ENCODE results near the gene BRDT.
A peak's percentile ranks its signal among the peaks of the same experiment; 100 is the strongest.
"Not testable (repeated sequence)": the region's sequence is repeated elsewhere in the genome, so short reads cannot be mapped to it uniquely, and the experiment has no call there.

BRDT gene

DNA sequence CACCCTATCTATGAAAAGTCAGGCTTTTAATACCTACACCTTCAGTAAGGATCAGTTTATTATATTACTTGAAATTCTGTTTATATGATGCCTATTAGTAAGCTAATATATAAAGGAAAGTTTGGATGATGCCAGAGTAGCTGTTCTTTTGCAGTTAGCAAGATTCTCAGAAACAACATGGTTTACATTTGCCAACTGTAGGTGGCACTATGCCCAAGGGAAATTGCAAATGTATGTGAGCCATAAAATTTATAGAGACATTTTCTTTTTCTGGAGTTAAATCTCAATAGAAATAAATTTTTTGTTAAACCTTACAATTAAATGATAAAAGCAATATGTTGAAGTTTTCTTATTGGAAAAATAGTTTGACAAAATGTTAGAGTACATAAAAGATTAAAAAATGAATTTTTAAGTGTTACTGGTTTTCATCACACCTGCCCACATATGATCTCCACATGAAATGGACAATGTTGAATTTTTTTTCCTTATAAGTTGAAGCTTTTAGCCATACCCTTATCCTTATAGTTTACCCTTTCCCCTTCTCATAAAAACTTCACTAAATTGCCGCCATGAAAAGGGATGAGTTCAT lies 48.5 kb downstream of the BRDT start:
- peak; percentile 24 for DNase-seq

- no peak for DNase-seq
Measured at GRCh38 chr1:92004129-92004528, 54.9 kb downstream of the BRDT start.

GRCh38 chr1:92013923-92014322 lies 64.7 kb downstream of the BRDT start:
- no peak for DNase-seq

DNA sequence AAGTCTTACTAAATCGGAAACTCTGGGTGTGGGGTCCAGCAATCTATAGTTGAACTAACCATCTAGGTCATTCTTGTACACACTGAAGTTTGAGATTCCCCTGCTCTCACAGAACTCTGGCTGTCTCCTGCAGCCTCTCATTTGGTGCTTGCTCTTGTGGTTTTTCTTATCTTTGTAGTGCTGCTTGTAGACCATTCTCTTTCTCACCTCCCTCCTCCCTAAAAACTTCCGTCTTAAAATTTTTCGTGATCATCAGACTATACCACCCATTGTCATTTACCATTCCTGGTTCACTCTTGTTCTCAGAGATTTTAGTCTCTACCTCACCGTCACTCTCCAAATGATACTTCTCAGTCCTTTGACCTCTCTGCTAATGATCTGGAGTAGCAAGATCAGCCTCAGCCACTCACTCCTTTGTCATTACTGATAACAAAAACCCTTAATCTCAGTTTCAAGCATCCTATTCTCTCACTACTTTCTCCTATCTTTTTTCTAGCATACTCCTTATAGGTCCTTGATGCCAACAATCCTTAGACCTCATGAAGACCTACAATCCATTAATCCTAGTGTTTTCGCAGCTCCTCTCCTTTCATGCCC lies 67.6 kb downstream of the BRDT start:
- no peak for DNase-seq

GRCh38 chr1:92017656-92018055 lies 68.5 kb downstream of the BRDT start:
- DNase-seq, result no peak

GRCh38 chr1:92026042-92026441 lies 76.8 kb downstream of the BRDT start:
- DNase-seq, result not testable (repeated sequence)

GRCh38 chr1:92026806-92027205 lies 77.6 kb downstream of the BRDT start:
- DNase-seq, result no peak

DNA sequence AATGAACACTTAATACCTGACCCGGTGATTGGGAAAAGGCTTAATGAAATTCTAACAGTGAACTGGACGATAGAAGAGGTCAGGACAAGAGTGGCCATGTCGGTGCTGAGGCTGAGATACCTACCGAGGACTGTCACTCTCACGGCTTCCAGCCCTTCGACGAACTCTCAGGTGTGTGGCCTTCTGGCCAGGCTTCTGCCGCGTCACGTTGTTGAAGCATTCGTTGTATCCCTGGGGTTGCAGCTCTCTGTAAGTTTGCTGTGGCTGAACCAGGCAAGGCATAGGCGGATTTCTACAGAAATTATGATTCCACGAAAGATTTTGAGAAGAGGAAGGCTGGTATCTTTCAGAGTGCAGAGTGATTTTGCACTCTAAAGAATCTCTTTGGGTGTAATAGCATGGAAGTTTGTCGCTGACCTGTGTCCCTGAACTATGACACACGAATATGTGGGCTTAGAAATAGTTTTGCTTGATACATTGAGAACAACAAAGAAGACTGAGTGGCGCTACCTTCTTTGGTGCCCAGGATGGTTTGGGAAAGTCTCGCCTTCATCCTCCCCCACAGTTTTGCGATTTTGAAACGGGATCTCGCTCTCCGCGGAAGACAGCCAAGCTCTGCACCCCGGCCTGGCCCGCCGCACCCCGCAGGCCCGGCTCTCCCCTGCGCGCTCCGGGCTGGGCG lies 80.2 kb downstream of the BRDT start:
- DNase-seq, result no peak

GRCh38 chr1:92030656-92031107 lies 81.5 kb downstream of the BRDT start:
- DNase-seq, result no peak

- DNase-seq, result no peak
Measured at GRCh38 chr1:92031281-92032110, 82.3 kb downstream of the BRDT start.

- DNase-seq, result no peak
Measured at GRCh38 chr1:92037400-92037799, 88.2 kb downstream of the BRDT start.

DNA sequence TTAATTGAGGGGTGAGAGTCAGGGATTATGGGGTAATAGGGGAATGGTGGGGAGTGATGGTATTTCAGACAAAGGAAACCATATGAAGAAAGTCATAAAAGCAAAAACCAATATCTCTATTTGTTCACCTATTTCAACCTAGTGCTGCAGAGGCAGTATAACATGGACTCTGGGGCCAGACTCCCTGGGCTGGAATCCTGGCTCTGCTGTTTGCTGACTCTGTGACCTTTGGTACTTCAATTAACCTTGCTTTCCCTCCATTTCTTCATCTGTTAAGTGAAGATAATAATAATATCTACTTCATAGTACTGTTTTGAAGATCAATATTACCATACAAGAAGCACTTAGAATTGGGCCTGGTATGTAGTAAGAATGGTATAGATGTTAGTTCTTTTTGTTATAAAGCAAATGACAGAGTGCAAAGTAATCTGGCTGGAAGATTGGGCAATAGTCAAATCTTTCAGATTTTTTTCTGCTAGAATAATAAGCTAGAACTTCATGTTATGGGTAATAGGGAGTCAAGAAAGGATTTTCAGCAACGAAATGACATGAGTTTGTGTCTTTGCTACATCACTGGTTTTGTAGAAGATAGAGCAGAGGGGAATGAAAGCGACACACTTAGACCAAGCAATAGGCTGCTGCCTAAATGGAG lies 89.6 kb downstream of the BRDT start:
- DNase-seq, result no peak

DNA sequence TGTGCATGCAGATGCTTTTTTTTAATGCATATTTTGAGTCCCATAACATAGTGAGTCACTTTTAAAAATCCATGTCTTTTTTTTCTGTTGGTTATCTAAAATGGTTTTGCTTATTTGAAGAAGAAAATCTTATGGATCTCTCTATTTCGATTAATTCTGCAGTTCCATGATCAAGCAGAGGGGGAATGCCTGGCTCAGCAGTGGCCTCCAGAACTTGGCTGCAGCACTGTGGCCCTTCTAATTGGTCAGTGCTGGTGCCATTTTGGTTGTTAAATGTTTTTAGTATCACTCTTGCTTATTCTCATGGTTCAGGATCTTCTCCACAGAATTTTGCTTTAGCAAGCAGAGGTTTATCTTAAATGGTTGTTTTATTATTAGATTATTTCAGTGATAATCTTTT lies 91.8 kb downstream of the BRDT start:
- no peak for DNase-seq

DNA sequence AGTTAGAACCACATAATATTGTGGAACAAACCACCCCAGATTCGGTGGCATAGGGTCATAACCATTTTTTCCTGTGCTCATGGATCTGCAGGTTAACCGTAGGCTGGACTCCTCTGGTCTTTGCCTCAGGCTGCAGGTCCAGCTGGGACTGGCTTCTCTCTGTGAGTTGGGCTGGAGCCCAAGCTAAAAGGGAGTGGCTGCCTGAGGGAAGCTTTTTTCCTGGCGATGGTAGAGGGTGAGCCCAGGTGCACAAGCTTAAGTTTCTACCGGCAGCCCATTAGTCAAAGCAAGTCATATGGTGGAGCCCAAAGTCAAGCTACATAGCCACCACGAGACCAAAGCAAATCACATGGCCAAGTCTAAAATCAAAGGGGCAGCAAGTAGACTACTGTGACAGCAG lies 94.4 kb downstream of the BRDT start:
- DNase-seq, result no peak

- no peak for DNase-seq
Measured at GRCh38 chr1:92045766-92046495, 96.7 kb downstream of the BRDT start.

GRCh38 chr1:92051948-92052347 lies 102.7 kb downstream of the BRDT start:
- DNase-seq, result no peak

All from NCI-H1092 (cell line).